Measurements from ENCODE around the gene SGPP1. TPM values are rescaled to one million over a fixed set of nuclear protein-coding genes. Genes with fewer than 3 reads are reported as not detected.
"Not testable (repeated sequence)": the region's sequence is repeated elsewhere in the genome, so short reads cannot be mapped to it uniquely, and the experiment has no call there.

Gene SGPP1
- polyA plus RNA-seq, 2 of the 4 experiments (the other 2 are of a cell fraction), result 16.1 to 28.2 TPM

DNA sequence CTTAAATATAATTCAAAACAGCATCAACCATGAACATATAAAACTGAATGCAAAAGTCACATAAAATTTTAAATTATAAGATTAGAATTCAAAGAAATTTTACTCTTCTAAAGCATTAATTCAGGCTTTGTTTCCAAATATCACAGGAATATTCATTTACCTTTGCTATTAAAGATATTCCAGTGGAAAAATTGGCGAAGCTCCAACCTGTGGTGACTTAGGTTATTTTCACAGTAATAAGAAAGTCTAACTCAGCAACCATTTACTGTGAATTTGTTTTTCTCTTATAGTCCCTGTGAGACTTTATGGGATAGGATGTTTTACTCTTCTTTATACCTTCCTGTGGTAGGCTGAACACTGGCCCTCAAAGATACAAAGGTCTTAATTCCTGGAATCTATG is 89.4 kb downstream of the SGPP1 start:
- POLR2A ChIA-PET, result no interaction called here
- WGBS (ENCODE audit: missing lambda C conversion rate), result 91% methylated on average over 1 of the region's 1 CpG
- no peak for TF ChIP-seq FOSB (CRISPR knock-in tag; IDR thresholded peaks at IDR 0.05)
- TF ChIP-seq, protein P1, sequence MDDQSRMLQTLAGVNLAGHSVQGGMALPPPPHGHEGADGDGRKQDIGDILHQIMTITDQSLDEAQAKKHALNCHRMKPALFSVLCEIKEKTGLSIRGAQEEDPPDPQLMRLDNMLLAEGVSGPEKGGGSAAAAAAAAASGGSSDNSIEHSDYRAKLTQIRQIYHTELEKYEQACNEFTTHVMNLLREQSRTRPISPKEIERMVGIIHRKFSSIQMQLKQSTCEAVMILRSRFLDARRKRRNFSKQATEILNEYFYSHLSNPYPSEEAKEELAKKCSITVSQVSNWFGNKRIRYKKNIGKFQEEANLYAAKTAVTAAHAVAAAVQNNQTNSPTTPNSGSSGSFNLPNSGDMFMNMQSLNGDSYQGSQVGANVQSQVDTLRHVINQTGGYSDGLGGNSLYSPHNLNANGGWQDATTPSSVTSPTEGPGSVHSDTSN (IDR thresholded peaks at IDR 0.05), result no peak
- TF ChIP-seq ZC3H11A (IDR thresholded peaks at IDR 0.05), result no peak
- no peak for TF ChIP-seq EP300 (IDR thresholded peaks at IDR 0.05)
- no peak for TF ChIP-seq CBX8 (IDR thresholded peaks at IDR 0.05)
- no peak for TF ChIP-seq TFCP2L1 (CRISPR knock-in tag; IDR thresholded peaks at IDR 0.05)
- TF ChIP-seq RCOR1 (IDR thresholded peaks at IDR 0.05; ENCODE audit: low read depth, low read length), result no peak
- no peak for TF ChIP-seq KDM1A (IDR thresholded peaks at IDR 0.05; ENCODE audit: low read depth)
- no peak for TF ChIP-seq CEBPB (IDR thresholded peaks at IDR 0.05)
- TF ChIP-seq JUN (IDR thresholded peaks at IDR 0.05), result no peak
- TF ChIP-seq SREBF2 (IDR thresholded peaks at IDR 0.05), result no peak
- no peak for TF ChIP-seq RARB (CRISPR knock-in tag; IDR thresholded peaks at IDR 0.05)
- no peak for TF ChIP-seq HEYL (CRISPR knock-in tag; IDR thresholded peaks at IDR 0.05)
- TF ChIP-seq PHF8 (IDR thresholded peaks at IDR 0.05; ENCODE audit: borderline replicate concordance, low read depth), result no peak
- TF ChIP-seq ESRRA (IDR thresholded peaks at IDR 0.05; ENCODE audit: borderline replicate concordance, low read length), result no peak
- CTCF ChIA-PET, result interaction anchor here (2.1 kb wide), 1 partner anchor 11 kb away, joined by 5 read pairs; no protein-coding TSS in a partner anchor
- DNase-seq (ENCODE audit: low read depth in 1 of 2, low spot score in 1 of 2) (no peak), FAIRE-seq (no peak), ATAC-seq (no peak)
- H3K4me2 ChIP-seq, result no peak overlapping the region
- peaks cover 13% of the 10 kb centered on the region; the same call in 2 of the 3 replicates for H3K9me3 ChIP-seq
- no peak overlapping the region for H3K27ac ChIP-seq
- no peak overlapping the region for H3K4me3 ChIP-seq
- peaks cover 15% of the 10 kb centered on the region; the same call in 2 of the 3 replicates for H3K4me1 ChIP-seq

DNA sequence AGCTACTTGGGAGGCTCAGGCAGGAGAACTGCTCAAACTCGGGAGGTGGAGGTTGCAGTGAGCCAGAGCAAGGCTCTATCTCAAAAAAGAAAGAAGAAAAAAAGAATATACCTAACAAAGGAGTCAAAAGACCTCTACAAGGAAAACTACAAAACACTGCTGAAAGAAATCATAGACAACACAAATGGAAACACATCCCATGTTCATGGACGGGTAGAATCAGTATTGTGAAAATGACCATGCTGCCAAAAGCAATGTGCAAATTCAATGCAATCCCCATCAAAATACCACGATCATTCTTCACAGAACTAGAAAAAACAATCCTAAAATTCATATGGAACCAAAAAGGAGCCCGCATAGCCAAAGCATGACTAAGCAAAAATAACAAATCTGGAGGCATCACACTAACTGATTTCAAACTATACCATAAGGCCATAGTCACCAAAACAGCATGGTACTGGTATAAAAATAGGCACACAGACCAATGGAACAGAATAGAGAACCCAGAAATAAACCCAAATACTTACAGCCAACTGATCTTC is 91.7 kb downstream of the SGPP1 start:
- CTCF ChIA-PET, result interaction anchor here (4.0 kb wide), 1 partner anchor 133 kb away, joined by 15 read pairs; no protein-coding TSS in a partner anchor
- H3K4me3 ChIP-seq; H3K27ac ChIP-seq; DNase-seq (ENCODE audit: low read depth in 1 of 2, low spot score in 1 of 2); H3K4me1 ChIP-seq; ATAC-seq; POLR2A ChIA-PET; H3K4me2 ChIP-seq; FAIRE-seq: not testable (repeated sequence)
- TF ChIP-seq MAFK (IDR thresholded peaks at IDR 0.05; ENCODE audit: partially characterized antibody) (peak; percentile 85), NFE2L2 (conservative IDR thresholded peaks at IDR 0.05; ENCODE audit: low read length) (peak; percentile 66)
- 93% methylated on average over 4 of the region's 4 CpGs for whole genome bisulfite sequencing (ENCODE audit: missing lambda C conversion rate)
- peaks cover 13% of the 10 kb centered on the region; the same call in 2 of the 3 replicates for H3K9me3 ChIP-seq

Small RNAs within 50 kb of the gene (small RNA-seq; reads per million reads assigned to genes)
- 0 reads per million in 6 experiments for gene AL161670.1
- 0 reads per million in 6 experiments for gene RF00012
- gene RNU7-116P, result 0 reads per million in 6 experiments

Other genes with a start within 250 kb of the SGPP1 start
- 23.2 and 25.0 TPM in 2 replicates for gene PPP2R5E, start 184.7 kb downstream of the SGPP1 start, polyA plus RNA-seq (2011; rRNA removed)
- 21.4 to 23.3 TPM (median 22.6 TPM) in 3 replicates for gene PPP2R5E, start 184.7 kb downstream of the SGPP1 start, polyA plus RNA-seq (2017; fragmentation: RNase III; extraction: RNeasy Plus Mini Kit Qiagen cat#74134 plus additional on column Dnase treatment)
- gene WDR89, start 86.2 kb downstream of the SGPP1 start, polyA plus RNA-seq (2011; rRNA removed), result 15.7 and 20.9 TPM in 2 replicates
- gene WDR89, start 86.2 kb downstream of the SGPP1 start, polyA plus RNA-seq (2017; fragmentation: RNase III; extraction: RNeasy Plus Mini Kit Qiagen cat#74134 plus additional on column Dnase treatment), result 13.9 to 15.1 TPM (median 15.1 TPM) in 3 replicates
- 11.3 and 16.0 TPM in 2 replicates for gene SYNE2, start 124.9 kb upstream of the SGPP1 start, polyA plus RNA-seq (2011; rRNA removed)
- 2.8 to 3.4 TPM (median 3.3 TPM) in 3 replicates for gene SYNE2, start 124.9 kb upstream of the SGPP1 start, polyA plus RNA-seq (2017; fragmentation: RNase III; extraction: RNeasy Plus Mini Kit Qiagen cat#74134 plus additional on column Dnase treatment)

Data from A549 (cell line).